Measurements from ENCODE around the gene EGLN2.

Gene EGLN2

DNA sequence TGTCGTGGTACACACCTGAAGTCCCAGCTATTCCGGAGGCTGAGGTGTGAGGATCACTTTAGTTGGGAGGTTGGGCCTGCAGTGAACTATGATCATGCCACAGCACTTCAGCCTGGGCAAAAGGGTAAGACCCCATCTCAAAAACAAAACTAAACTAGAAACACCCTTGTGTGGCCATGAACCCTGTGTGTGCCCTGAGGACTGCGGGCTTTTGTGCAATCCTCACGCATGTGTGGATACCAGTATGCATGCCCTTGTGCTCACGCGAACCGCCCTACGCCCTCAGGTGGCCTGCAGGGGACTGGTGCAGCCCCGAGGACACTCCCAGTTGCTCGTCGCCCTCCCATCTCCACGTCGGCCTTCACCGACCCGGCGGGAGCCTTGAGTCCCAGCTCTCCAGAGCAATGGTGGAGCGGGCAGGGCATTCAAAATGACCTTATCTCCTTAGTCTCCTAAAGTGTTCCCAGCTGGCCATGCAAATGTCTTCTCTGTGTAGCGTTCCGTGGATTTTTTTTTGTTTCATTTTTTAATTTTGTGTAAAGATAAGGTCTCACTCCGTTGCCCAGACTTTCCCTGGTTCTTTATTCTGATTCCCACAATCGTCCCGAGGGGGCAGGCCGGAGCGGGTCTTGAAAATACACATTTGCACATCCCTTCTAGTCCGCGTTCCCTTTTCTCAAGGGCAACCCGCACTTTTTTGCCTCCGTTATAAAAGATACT is 868 bp upstream of the EGLN2 start:
- TF ChIP-seq YY1 (IDR thresholded peaks at IDR 0.05; ENCODE audit: low read depth) (0 out of 2 replicates have a peak, but pooled peaks have one; percentile 8), EP300 (IDR thresholded peaks at IDR 0.05; ENCODE audit: borderline replicate concordance) (no peak), RAD21 (IDR thresholded peaks at IDR 0.05; ENCODE audit: low read depth) (0 out of 2 replicates have a peak, but pooled peaks have one; percentile 3)

DNA sequence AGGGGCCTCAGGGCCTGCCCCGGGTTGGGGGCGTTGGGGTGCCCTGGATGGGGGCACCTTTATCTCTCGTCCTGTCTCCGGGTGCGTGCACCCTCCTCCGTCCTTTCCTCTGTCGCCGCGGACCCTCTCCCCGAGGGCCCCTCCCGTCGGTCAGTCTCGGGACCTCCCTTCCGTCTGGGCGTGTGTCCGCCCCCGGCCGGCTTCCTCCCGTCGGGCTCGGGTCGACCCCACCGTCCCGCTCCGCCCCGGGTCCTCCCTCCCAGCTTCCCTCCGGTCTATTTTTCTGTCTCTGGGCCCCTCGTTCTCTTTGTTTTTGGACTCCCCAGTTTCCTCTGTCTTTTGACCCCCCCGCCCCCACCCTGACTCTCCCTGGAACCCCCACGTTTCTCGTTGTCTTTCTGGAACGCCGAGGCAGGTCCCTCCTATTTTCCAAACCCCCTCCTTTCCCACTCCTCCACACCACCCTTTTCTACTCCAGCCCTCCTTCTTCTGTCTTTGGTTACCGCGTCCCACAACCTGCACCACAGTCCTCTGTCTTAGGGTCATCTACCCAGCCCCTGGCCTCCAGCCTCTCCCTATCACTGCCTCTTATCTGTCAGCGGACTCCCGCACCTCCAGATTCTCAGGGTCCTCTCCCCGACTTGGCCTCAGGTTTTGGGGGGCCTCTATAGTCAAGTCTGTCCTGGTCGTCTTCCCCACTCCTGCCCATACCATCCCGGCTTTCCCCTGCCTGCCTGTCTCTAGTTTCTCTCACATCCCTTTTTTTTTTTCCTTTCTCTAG is 757 bp downstream of the EGLN2 start:
- TF ChIP-seq ZBTB7A (IDR thresholded peaks at IDR 0.05; ENCODE audit: low read depth) = peak; percentile 69; the same call in 1 of the 2 replicates
- no peak for TF ChIP-seq TAF1 (IDR thresholded peaks at IDR 0.05; ENCODE audit: low read depth)

DNA sequence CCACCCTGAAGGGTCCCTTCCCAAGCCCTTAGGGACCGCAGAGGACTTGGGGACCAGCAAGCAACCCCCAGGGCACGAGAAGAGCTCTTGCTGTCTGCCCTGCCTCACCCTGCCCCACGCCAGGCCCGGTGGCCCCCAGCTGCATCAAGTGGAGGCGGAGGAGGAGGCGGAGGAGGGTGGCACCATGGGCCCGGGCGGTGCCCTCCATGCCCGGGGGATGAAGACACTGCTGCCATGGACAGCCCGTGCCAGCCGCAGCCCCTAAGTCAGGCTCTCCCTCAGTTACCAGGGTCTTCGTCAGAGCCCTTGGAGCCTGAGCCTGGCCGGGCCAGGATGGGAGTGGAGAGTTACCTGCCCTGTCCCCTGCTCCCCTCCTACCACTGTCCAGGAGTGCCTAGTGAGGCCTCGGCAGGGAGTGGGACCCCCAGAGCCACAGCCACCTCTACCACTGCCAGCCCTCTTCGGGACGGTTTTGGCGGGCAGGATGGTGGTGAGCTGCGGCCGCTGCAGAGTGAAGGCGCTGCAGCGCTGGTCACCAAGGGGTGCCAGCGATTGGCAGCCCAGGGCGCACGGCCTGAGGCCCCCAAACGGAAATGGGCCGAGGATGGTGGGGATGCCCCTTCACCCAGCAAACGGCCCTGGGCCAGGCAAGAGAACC is 1.5 kb downstream of the EGLN2 start:
- TF ChIP-seq, protein P1, sequence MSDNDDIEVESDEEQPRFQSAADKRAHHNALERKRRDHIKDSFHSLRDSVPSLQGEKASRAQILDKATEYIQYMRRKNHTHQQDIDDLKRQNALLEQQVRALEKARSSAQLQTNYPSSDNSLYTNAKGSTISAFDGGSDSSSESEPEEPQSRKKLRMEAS (IDR thresholded peaks at IDR 0.05) = no peak
- no peak for TF ChIP-seq CREB1 (IDR thresholded peaks at IDR 0.05; ENCODE audit: low read depth)
- no peak for TF ChIP-seq CEBPB (IDR thresholded peaks at IDR 0.05)
- no peak for TF ChIP-seq EGR1 (IDR thresholded peaks at IDR 0.05)
- TF ChIP-seq FOXM1 (IDR thresholded peaks at IDR 0.05; ENCODE audit: borderline replicate concordance, low read depth) = no peak
- TF ChIP-seq TCF12 (IDR thresholded peaks at IDR 0.05; ENCODE audit: low read depth) = no peak
- TF ChIP-seq TAF1 (IDR thresholded peaks at IDR 0.05; ENCODE audit: low read depth) = no peak
- TF ChIP-seq, protein P2, sequence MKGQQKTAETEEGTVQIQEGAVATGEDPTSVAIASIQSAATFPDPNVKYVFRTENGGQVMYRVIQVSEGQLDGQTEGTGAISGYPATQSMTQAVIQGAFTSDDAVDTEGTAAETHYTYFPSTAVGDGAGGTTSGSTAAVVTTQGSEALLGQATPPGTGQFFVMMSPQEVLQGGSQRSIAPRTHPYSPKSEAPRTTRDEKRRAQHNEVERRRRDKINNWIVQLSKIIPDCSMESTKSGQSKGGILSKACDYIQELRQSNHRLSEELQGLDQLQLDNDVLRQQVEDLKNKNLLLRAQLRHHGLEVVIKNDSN (IDR thresholded peaks at IDR 0.05) = no peak
- TF ChIP-seq, protein P3, sequence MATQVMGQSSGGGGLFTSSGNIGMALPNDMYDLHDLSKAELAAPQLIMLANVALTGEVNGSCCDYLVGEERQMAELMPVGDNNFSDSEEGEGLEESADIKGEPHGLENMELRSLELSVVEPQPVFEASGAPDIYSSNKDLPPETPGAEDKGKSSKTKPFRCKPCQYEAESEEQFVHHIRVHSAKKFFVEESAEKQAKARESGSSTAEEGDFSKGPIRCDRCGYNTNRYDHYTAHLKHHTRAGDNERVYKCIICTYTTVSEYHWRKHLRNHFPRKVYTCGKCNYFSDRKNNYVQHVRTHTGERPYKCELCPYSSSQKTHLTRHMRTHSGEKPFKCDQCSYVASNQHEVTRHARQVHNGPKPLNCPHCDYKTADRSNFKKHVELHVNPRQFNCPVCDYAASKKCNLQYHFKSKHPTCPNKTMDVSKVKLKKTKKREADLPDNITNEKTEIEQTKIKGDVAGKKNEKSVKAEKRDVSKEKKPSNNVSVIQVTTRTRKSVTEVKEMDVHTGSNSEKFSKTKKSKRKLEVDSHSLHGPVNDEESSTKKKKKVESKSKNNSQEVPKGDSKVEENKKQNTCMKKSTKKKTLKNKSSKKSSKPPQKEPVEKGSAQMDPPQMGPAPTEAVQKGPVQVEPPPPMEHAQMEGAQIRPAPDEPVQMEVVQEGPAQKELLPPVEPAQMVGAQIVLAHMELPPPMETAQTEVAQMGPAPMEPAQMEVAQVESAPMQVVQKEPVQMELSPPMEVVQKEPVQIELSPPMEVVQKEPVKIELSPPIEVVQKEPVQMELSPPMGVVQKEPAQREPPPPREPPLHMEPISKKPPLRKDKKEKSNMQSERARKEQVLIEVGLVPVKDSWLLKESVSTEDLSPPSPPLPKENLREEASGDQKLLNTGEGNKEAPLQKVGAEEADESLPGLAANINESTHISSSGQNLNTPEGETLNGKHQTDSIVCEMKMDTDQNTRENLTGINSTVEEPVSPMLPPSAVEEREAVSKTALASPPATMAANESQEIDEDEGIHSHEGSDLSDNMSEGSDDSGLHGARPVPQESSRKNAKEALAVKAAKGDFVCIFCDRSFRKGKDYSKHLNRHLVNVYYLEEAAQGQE (IDR thresholded peaks at IDR 0.05; ENCODE audit: low read depth) = no peak

DNA sequence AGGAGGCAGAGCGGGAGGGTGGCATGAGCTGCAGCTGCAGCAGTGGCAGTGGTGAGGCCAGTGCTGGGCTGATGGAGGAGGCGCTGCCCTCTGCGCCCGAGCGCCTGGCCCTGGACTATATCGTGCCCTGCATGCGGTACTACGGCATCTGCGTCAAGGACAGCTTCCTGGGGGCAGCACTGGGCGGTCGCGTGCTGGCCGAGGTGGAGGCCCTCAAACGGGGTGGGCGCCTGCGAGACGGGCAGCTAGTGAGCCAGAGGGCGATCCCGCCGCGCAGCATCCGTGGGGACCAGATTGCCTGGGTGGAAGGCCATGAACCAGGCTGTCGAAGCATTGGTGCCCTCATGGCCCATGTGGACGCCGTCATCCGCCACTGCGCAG is 2.0 kb downstream of the EGLN2 start:
- TF ChIP-seq CEBPB (IDR thresholded peaks at IDR 0.05) (no peak), TAF1 (IDR thresholded peaks at IDR 0.05; ENCODE audit: low read depth) (no peak), FOXM1 (IDR thresholded peaks at IDR 0.05; ENCODE audit: borderline replicate concordance, low read depth) (no peak)

DNA sequence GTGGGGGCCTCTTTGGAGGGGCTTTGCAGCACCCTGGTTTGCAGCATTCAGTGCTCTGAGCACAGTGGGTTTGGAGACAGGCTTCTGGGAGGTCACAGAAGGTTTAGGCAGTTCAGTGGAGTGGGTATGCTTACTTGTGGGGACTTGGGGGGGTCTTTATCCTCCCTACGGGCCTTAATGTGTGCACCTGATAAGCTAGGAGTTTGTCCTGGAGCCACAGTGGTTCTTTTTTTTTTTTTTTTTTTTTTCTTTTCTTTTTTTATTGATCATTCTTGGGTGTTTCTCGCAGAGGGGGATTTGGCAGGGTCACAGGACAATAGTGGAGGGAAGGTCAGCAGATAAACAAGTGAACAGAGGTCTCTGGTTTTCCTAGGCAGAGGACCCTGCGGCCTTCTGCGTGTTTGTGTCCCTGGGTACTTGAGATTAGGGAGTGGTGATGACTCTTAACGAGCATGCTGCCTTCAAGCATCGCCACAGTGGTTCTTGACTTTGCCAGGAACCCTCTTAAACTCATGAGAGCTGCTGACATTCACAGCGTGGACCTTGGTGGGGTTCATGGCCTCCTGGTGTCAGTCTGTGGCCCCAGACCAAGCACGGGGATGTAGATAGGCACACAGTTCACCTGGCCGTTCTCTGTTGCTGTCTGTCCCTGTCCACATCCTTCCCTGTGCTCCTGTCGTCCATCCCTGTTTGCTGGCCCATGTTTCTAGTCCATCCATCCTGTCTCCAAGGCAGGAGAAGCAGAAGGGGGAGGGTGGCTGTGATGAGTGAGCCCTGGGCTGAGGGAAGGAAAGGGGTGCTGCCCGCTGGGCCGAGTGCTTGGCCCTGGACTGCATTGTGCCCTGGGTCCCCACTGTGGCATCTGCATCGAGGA is 2.7 kb downstream of the EGLN2 start:
- TF ChIP-seq YY1 (IDR thresholded peaks at IDR 0.05; ENCODE audit: low read depth) = no peak
- TF ChIP-seq TEAD4 (IDR thresholded peaks at IDR 0.05) = no peak
- TF ChIP-seq EP300 (IDR thresholded peaks at IDR 0.05; ENCODE audit: borderline replicate concordance) = no peak
- TF ChIP-seq NFIC (IDR thresholded peaks at IDR 0.05) = no peak
- TF ChIP-seq, protein P3 (IDR thresholded peaks at IDR 0.05; ENCODE audit: low read depth) = no peak
- TF ChIP-seq, protein P1 (IDR thresholded peaks at IDR 0.05) = no peak
- no peak for TF ChIP-seq FOXM1 (IDR thresholded peaks at IDR 0.05; ENCODE audit: borderline replicate concordance, low read depth)
- TF ChIP-seq EGR1 (IDR thresholded peaks at IDR 0.05) = no peak
- no peak for TF ChIP-seq CREB1 (IDR thresholded peaks at IDR 0.05; ENCODE audit: low read depth)
- TF ChIP-seq TAF1 (IDR thresholded peaks at IDR 0.05; ENCODE audit: low read depth) = no peak
- TF ChIP-seq CEBPB (IDR thresholded peaks at IDR 0.05) = no peak
- TF ChIP-seq ZBTB7A (IDR thresholded peaks at IDR 0.05; ENCODE audit: low read depth) = no peak

All from Ishikawa (cell line).